Activated naive CD4-positive, alpha-beta T cell treated with anti-CD3 and anti-CD28 coated beads, Interleukin-2, amount 10 ng/mL, durations not matched to agents 7 days and 5 days (primary cell): ENCODE results near the gene DIPK1C.

Experiments
- CTCF ChIA-PET: fragments of 350-600 bp; sonication (Branson Sonifier 250); formaldehyde crosslinking; loops from one replicate; lab custom pipeline; 2021; ENCODE audit warnings: antibody characterized with exemption; lab: Charles Lee
- DNase-seq: peaks from one replicate; pipeline ENCODE4 v3.0.0-alpha.2; 2020
- H3K27ac Mint-ChIP-seq: one replicate; pipeline ENCODE4 v1.8.0; 2021; ENCODE audit warnings: mild to moderate bottlenecking, moderate library complexity, mixed read lengths
- H3K27me3 Mint-ChIP-seq: one replicate; pipeline ENCODE4 v1.8.0; 2021; ENCODE audit warnings: mild to moderate bottlenecking, mixed read lengths
- H3K36me3 Mint-ChIP-seq: one replicate; pipeline ENCODE4 v1.8.0; 2021; ENCODE audit warnings: mixed read lengths
- H3K4me1 Mint-ChIP-seq: one replicate; pipeline ENCODE4 v1.8.0; 2021; ENCODE audit warnings: mixed read lengths
- H3K4me3 Mint-ChIP-seq: one replicate; pipeline ENCODE4 v1.8.0; 2021; ENCODE audit warnings: mild to moderate bottlenecking, moderate library complexity, mixed read lengths
- H3K9me3 Mint-ChIP-seq: one replicate; pipeline ENCODE4 v1.8.0; 2021; ENCODE audit warnings: mixed read lengths

DIPK1C gene

DNA sequence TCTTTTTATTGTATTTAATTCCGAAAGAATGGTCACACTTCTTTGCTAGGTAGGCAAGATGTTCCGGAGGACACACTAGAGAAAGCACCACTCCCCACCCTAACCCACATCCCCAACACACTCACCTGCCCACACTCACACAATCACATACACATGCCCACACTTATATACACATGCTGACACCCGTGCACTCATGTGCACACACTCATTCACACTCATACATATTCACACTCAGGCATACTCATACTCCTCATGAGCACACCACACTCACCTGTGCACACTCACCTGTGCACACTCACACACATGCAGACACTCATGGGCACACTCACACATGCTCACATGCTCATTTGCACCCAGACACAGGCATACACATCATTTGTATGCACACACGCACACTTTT lies 21.4 kb downstream of the DIPK1C start:
- Mint-ChIP-seq H3K27ac (no peak overlapping the region), H3K27me3 (peaks cover 32% of the 10 kb centered on the region), H3K4me1 (peaks cover 4% of the 10 kb centered on the region), H3K9me3 (no peaks in the 10 kb centered on the region), H3K4me3 (no peak overlapping the region), H3K36me3 (no peaks in the 10 kb centered on the region)
- no peak for DNase-seq
- CTCF ChIA-PET: no interaction called here

DNA sequence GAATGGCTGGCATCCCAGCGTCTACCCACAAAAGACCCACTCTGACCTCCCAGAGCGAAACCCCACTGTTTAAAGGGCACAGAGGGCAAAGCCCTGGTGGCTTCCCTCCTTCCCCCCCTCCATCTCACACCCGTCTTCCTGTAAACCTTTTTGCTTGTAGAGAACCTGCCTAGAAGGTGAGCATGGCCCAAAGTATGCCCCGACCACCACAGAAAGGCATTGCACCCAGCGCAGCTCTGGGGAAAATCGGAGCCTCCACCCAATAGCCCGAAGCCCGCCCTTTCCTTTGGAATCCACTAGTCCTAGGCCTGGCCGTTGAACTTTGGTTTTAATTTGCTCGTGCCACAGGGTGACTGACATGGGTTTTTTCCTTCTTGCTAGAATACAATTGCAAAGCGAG lies 22.6 kb downstream of the DIPK1C start:
- Mint-ChIP-seq H3K27ac (no peak overlapping the region), H3K4me3 (no peak overlapping the region), H3K36me3 (no peaks in the 10 kb centered on the region), H3K4me1 (peaks cover 4% of the 10 kb centered on the region), H3K27me3 (peaks cover 36% of the 10 kb centered on the region), H3K9me3 (no peaks in the 10 kb centered on the region)
- CTCF ChIA-PET: interaction anchor here (0.7 kb wide), 1 partner anchor 117 kb away, joined by 4 read pairs; no protein-coding TSS in a partner anchor
- no peak for DNase-seq

DNA sequence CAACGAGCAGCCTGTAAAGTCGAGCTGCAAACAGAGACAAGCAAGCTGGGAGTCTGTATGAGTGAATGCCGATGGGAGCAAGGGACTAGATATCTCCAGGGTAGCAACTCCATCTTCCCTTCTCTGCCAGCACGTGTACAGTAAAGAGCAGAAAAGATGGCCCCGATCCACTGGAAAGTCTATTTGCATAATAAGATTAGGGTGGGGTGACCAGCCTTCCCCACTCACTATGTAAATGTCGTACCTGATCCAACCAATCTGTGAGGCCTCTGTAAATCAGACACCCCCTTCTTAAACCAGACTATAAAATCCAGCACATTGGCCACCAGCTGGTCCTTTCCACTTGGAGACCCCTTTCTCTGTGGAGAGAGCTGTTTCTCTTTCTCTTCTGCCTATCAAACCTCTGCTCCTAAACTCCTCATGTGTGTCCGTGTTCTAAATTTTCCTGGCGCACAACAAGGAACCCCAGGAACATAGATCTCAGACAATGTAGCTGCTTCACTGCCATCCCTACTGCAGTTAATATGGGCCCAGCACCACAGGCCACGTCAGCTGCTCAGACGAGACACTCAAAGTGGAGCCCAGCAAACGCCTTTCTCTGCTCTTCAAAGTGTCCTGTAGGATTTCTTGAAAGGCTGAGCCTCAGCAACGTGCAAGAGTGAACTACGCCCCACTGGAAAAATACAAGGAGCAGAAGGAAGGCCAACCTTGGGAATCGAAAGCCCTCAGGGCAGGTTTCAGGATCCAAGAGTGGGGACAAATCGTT lies 26.1 kb downstream of the DIPK1C start:
- peaks cover 2% of the 10 kb centered on the region for H3K4me1 Mint-ChIP-seq
- no peak for DNase-seq
- H3K27ac Mint-ChIP-seq: no peak overlapping the region
- H3K36me3 Mint-ChIP-seq: no peaks in the 10 kb centered on the region
- CTCF ChIA-PET: no interaction called here
- no peak overlapping the region for H3K4me3 Mint-ChIP-seq
- H3K9me3 Mint-ChIP-seq: no peaks in the 10 kb centered on the region
- peaks cover 54% of the 10 kb centered on the region for H3K27me3 Mint-ChIP-seq

- CTCF ChIA-PET: no interaction called here
- Mint-ChIP-seq H3K36me3 (no peaks in the 10 kb centered on the region), H3K27me3 (peaks cover 56% of the 10 kb centered on the region), H3K4me3 (no peak overlapping the region), H3K27ac (no peak overlapping the region), H3K9me3 (peaks cover 2% of the 10 kb centered on the region), H3K4me1 (peaks cover 2% of the 10 kb centered on the region)
- no peak for DNase-seq
These were observed 26.9 kb downstream of the DIPK1C start for GRCh38 chr18:74430231-74430630.

GRCh38 chr18:74429096-74429495 lies 28.0 kb downstream of the DIPK1C start:
- CTCF ChIA-PET: interaction anchor here (0.7 kb wide), 1 partner anchor 15 kb away, joined by 3 read pairs; no protein-coding TSS in a partner anchor
- peaks cover 4% of the 10 kb centered on the region for H3K9me3 Mint-ChIP-seq
- H3K4me1 Mint-ChIP-seq: peaks cover 2% of the 10 kb centered on the region
- no peak overlapping the region for H3K4me3 Mint-ChIP-seq
- peaks cover 51% of the 10 kb centered on the region for H3K27me3 Mint-ChIP-seq
- no peak for DNase-seq
- H3K36me3 Mint-ChIP-seq: peaks cover 3% of the 10 kb centered on the region
- no peak overlapping the region for H3K27ac Mint-ChIP-seq

DNA sequence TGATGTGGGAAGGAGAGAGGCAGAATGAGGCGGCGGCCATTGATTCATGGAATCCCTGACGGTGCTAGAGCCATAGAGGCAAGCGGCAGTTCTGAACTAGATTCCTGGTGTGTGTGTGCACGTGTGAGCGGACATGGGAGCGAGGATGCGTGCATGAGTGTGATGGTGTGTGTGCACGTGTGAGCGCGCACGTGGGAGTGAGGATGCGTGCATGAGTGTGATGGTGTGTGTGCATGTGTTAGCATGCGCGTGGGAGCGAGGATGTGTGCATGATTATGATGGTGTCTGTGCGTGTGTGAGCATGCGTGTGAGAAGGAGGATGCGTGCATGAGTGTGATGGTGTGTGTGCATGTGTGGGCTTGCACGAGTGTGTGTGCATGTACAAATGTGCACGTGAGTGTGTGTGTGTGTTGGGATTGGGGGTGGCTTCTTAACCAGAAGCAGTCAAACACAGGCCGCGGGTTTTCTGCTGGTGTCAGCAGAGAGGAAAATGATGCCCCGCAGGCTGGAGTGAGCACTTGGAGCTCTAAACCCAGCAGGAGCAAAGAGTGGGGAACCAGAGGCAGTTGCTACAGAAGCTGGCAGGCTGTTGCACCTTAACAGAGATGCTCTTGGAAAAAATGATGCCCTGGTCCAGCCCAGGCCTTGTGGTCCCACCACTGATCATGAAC lies 29.5 kb downstream of the DIPK1C start:
- Mint-ChIP-seq H3K4me3 (no peak overlapping the region), H3K9me3 (peaks cover 5% of the 10 kb centered on the region), H3K4me1 (peaks cover 2% of the 10 kb centered on the region), H3K36me3 (peaks cover 3% of the 10 kb centered on the region), H3K27ac (no peak overlapping the region), H3K27me3 (peaks cover 51% of the 10 kb centered on the region)
- CTCF ChIA-PET: no interaction called here
- DNase-seq: no peak

DNA sequence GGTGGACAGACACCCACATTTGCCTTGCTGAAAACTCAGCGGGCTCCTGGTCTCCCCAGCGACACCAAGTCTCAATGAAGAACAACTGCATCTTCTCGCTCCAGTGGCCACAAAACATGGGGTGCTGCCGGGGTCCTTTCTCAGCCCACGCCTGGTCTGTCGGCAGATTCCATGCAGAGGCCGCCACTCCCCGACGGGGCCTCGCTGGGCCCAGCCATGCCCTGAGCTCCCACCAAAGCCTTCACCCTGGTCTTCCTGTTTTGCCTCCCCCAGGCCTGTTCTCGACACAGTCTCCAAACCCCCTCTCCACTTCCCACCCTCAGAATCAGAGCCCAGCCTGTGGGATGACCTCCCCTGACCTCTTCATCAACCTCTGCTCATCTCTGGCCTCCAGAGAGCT lies 31.2 kb downstream of the DIPK1C start:
- no peak overlapping the region for H3K27ac Mint-ChIP-seq
- DNase-seq: no peak
- CTCF ChIA-PET: no interaction called here
- peaks cover 3% of the 10 kb centered on the region for H3K36me3 Mint-ChIP-seq
- peaks cover 2% of the 10 kb centered on the region for H3K4me1 Mint-ChIP-seq
- H3K27me3 Mint-ChIP-seq: peaks cover 43% of the 10 kb centered on the region
- peaks cover 5% of the 10 kb centered on the region for H3K9me3 Mint-ChIP-seq
- no peak overlapping the region for H3K4me3 Mint-ChIP-seq

GRCh38 chr18:74425161-74425560 lies 31.9 kb downstream of the DIPK1C start:
- peaks cover 3% of the 10 kb centered on the region for H3K36me3 Mint-ChIP-seq
- H3K27ac Mint-ChIP-seq: no peak overlapping the region
- CTCF ChIA-PET: no interaction called here
- no peak for DNase-seq
- peaks cover 2% of the 10 kb centered on the region for H3K4me1 Mint-ChIP-seq
- H3K9me3 Mint-ChIP-seq: peaks cover 5% of the 10 kb centered on the region
- H3K4me3 Mint-ChIP-seq: no peak overlapping the region
- H3K27me3 Mint-ChIP-seq: peaks cover 48% of the 10 kb centered on the region

GRCh38 chr18:74422541-74422940 lies 34.6 kb downstream of the DIPK1C start:
- Mint-ChIP-seq H3K4me3 (no peak overlapping the region), H3K9me3 (peaks cover 5% of the 10 kb centered on the region), H3K4me1 (no peaks in the 10 kb centered on the region), H3K27me3 (peaks cover 50% of the 10 kb centered on the region), H3K36me3 (peaks cover 3% of the 10 kb centered on the region), H3K27ac (no peak overlapping the region)
- DNase-seq: no peak
- CTCF ChIA-PET: interaction anchor here (1.2 kb wide), 1 partner anchor 81 kb away, joined by 4 read pairs; no protein-coding TSS in a partner anchor

DNA sequence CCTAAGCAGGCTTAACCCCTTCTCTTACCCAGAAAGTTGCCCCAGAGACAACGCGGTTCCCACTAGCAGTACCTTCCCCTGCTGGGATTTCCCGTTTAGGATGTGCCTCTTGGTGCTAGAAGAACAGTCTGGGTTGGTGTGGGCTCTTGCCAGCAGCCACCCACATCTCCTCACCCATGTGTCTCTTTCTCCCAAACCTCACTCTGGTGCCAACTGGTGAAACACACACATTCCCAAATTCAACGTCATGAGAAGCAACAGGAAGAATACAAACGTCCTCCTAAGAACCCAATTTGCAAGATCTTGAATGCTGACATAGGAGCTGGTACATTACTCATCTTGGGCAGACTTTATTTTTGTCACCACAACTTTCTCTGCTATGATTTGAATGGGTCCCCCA lies 36.2 kb downstream of the DIPK1C start:
- peaks cover 46% of the 10 kb centered on the region for H3K27me3 Mint-ChIP-seq
- DNase-seq: no peak
- no peak overlapping the region for H3K4me3 Mint-ChIP-seq
- H3K36me3 Mint-ChIP-seq: peaks cover 3% of the 10 kb centered on the region
- H3K27ac Mint-ChIP-seq: no peak overlapping the region
- no peaks in the 10 kb centered on the region for H3K4me1 Mint-ChIP-seq
- H3K9me3 Mint-ChIP-seq: peaks cover 5% of the 10 kb centered on the region
- CTCF ChIA-PET: no interaction called here

GRCh38 chr18:74420481-74420880 lies 36.6 kb downstream of the DIPK1C start:
- Mint-ChIP-seq H3K36me3 (peaks cover 3% of the 10 kb centered on the region), H3K4me1 (no peaks in the 10 kb centered on the region), H3K4me3 (no peak overlapping the region), H3K9me3 (peaks cover 5% of the 10 kb centered on the region), H3K27ac (no peak overlapping the region), H3K27me3 (peaks cover 44% of the 10 kb centered on the region)
- CTCF ChIA-PET: no interaction called here
- DNase-seq: no peak

GRCh38 chr18:74419761-74420160 lies 37.3 kb downstream of the DIPK1C start:
- peaks cover 3% of the 10 kb centered on the region for H3K9me3 Mint-ChIP-seq

DNA sequence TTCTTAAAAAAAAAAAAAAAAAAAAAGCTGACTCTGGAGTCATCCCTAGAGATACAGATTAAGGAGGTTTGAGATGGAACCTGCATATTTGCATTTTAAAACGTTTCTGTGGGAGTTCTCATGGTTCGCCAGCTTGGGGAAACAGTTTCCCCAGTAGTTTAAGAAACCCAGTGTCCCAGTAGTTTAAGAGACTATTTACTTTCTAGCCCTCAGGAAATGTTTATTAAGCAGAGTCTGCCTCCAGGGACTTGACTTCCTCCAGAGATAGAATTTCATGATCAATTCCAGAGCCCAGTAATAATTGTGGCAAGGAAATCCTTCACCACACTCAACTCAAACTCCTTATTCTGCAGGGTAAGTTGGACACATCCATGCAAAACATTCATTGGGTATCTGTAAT lies 39.1 kb downstream of the DIPK1C start:
- no peak for DNase-seq
- H3K36me3 Mint-ChIP-seq: no peaks in the 10 kb centered on the region
- CTCF ChIA-PET: no interaction called here

More at GRCh38 chr18:74419761-74420160, 37.3 kb downstream of the DIPK1C start:
- CTCF ChIA-PET: interaction anchor here (1.6 kb wide), 1 partner anchor 78 kb away, joined by 7 read pairs; no protein-coding TSS in a partner anchor
- no peaks in the 10 kb centered on the region for H3K4me1 Mint-ChIP-seq
- no peak overlapping the region for H3K4me3 Mint-ChIP-seq
- H3K27ac Mint-ChIP-seq: no peak overlapping the region
- H3K36me3 Mint-ChIP-seq: peaks cover 3% of the 10 kb centered on the region
- H3K27me3 Mint-ChIP-seq: peaks cover 44% of the 10 kb centered on the region
- DNase-seq: no peak

GRCh38 chr18:74416124-74416523 lies 41.0 kb downstream of the DIPK1C start:
- CTCF ChIA-PET: no interaction called here
- DNase-seq: no peak
- H3K27me3 Mint-ChIP-seq: peaks cover 57% of the 10 kb centered on the region
- H3K9me3 Mint-ChIP-seq: no peaks in the 10 kb centered on the region
- H3K4me1 Mint-ChIP-seq: peaks cover 11% of the 10 kb centered on the region
- no peak overlapping the region for H3K4me3 Mint-ChIP-seq
- H3K36me3 Mint-ChIP-seq: no peaks in the 10 kb centered on the region
- no peak overlapping the region for H3K27ac Mint-ChIP-seq

More for the DNA sequence above, 39.1 kb downstream of the DIPK1C start:
- Mint-ChIP-seq H3K27me3 (peaks cover 44% of the 10 kb centered on the region), H3K4me3 (no peak overlapping the region), H3K4me1 (no peaks in the 10 kb centered on the region), H3K27ac (no peak overlapping the region), H3K9me3 (no peaks in the 10 kb centered on the region)
